Activated CD4-positive, alpha-beta T cell treated with anti-CD3 and anti-CD28 coated beads, Interleukin-10, Interleukin-2, amounts not matched to agents 100 ng/mL and 50 ng/mL, durations not matched to agents 16 hours and 8 hours (primary cell): Measurements from ENCODE around the gene ARPP19.
"Not testable (repeated sequence)": the region's sequence is repeated elsewhere in the genome, so short reads cannot be mapped to it uniquely, and the experiment has no call there.

ENCODE experiments used
- DNase-seq: peaks from one replicate; pipeline ENCODE4 v3.0.0-alpha.2; 2020

ARPP19 gene, protein sequence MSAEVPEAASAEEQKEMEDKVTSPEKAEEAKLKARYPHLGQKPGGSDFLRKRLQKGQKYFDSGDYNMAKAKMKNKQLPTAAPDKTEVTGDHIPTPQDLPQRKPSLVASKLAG

DNA sequence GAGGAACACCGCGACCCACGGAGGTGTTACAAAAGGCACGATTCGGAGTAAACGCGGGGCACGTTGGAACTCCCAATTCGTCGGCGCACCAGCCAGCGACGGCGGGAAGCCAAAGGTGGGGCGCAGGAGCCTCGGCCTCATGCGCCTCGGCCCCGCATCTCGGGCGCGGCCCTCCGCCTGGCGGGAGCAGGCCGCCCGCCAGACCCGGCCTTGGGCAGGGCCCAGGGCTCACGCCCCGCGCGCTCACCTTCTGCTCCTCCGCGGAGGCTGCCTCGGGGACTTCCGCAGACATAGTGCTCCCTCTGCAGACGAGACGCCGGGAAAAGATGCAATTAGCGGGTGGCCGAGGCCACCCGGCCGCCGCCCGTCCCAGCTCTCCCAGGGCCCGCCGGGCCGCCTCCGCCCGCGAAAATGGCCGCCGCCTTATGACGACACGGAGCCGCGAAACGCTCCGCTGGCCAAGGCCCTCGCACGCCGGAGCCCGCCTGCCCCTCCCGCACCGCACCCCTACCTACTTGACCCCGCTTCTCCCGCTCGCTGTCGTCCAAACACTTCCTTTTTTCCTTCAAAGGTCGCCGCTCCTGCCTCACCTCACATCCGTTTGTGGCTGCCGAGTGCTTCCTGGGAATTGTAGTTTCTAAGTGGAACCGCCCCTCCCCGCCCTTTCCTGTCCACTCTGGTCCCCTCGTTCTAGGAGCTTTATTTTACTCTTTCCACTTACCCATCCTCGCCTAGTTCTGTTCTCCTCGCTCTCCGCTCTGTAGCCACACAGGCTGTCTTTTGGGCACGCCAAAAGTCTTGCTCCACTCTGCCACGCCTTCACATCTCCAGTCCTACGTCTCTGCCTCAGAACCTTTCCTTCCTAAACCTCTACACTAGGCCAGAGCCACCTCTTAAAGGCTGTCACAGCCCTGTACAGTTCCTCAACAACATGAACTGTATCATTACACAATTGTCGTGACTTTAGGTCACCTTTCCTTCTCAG, at the start of gene ARPP19:
Gene ARPP19 (minus strand): TSS at position 430 of the 985 bp plus-strand sequence. CDS start 138 bp downstream, at position 292.
- peak; percentile 92 for DNase-seq

DNA sequence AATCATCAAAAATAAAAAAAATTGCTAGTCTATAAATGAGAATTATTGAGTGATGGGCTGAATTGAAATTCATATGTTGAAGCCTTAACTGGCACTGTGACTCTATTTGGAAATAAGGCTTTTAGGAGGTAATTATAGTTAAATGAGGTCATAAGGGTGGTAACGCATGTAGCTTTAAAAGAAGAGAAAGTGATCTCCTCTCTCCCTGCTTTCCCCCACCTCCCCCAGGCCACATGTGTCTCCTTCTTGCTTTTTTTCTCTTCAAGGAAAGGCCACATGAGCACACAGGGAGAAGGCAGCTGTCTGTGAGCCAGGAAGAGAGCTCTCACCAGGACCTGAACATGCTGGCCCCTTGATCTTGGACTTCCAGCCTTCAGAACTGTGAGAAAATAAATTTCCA, 48.2 kb upstream of the ARPP19 start:
- DNase-seq: no peak

DNA sequence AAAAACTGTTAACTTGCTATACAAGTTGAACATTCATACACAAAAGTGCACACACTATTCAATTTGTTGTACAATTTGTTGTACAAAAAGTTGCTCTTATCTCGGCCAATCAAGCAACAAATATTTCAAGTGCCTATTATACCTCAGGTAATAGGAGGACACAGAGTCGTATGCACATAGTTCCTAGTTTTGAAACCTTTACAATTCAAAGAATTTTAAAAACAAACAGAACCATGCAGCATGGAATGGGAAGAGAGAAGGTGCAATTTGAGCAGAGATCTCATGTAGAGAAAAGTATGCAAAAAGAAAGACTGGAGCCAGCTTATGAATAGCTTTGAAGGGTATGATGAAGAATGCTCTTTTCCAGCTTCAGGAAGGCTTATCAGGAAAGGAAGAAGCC, 46.5 kb upstream of the ARPP19 start:
- DNase-seq: no peak

DNA sequence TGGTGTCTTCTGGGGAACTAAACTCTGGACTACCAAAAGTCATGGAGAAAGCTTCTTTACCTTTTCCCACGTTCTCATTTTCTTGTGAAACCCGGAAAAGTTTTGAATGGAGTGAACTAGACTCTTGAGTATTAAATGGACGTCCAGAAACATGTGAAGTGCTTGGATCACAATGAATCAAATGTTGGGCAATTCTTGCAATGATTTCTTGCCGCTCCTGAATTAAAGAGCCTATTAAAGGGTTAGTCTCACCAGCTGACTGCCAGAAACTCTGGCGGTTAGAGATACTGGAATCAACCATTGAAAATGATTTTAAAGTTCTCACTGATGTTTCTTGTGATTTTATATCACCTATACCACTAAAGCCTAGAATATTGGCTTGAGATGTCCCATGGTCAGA, 40.8 kb upstream of the ARPP19 start:
- DNase-seq: no peak

DNA sequence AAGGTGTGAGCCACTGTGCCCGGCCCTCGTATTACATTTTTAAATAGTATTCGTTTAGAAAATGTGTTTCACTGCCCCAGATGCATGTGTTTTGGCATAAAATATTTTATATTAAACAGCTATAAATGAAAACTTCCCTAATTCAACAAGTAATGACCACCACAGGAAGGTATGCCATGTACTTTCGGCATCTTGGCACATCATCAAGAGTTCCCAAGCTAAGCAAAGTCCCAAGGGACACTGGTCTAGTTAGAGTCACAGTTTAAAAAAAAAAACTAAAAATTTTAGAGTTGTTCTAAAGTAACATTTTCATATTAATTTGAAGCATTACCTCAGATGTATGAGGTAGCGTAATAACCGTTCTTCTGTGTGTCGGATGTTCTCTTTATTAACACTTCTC, 15.6 kb upstream of the ARPP19 start:
- DNase-seq: no peak

DNA sequence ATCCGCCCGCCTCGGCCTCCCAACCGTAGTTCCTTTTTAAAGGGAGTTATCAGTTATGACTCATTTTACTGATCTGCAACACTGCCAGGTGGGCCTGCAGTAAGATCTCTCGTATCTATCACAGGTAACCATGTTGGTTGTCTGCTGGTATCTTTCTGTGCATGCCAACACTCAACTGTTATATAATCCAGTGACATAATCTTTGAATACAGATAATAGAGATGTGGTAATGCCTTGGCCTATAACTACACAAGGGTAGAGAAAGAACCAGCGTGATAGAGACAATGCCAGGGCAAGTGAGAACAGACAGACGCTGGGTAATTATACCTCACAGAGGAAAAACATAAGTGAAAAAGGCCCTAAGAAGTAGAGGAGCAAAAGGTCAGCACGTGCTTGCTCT, 11.0 kb upstream of the ARPP19 start:
- DNase-seq: no peak

DNA sequence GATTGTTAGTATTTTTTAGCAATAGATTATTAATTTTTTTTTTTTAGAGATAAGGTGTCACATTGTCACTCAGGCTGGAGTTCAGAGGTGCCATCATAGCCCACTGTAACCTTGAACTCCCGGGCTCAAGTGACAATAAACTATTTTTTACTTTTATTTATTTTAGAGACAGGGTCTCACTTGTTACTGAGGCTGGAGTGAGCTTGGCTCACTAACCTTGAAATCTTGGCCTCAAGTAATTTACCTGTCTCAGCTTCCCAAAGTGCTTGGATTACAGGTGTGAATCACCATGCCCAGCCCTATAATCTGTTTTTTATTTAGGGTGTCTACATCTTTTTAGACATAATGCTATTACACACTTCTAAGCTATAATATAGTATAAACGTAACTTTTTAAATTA, 7.9 kb upstream of the ARPP19 start:
- DNase-seq: no peak

DNA sequence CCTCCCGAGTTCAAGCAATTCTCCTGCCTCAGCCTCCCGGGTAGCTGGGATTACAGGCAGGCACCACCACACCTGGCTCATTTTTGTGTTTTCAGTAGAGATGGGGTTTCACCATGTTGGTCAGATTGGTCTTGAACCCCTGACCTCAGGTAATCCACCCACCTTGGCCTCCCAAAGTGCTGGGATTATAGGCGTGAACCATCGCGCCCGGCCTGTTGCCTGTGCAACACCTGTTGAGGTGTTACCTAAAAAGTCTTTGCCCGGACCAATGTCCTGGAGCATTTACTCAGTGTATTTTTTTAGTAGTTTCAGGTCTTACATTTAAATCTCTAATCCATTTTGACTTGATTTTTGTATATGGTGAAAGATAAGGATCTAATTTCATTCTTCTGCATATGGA, 6.7 kb upstream of the ARPP19 start:
- not testable (repeated sequence) for DNase-seq

DNA sequence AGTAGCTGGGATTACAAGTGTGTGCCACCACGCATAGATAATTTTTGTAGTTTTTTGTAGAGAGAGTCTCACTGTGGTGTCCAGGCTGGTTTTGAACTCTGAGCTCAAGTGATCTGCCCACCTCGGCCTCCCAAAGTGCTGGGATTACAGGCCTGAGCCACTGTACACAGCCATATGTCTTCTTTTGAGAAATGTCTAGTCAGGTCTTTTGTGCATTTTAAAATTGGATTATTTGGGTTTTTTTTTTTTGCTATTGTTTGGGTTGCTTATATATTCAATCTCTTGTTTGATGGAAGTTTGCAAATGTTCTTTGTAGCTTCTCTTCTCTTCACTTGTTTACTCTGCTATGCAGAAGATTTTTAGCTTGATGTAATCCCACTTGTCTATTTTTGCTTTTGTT, 6.2 kb upstream of the ARPP19 start:
- no peak for DNase-seq

DNA sequence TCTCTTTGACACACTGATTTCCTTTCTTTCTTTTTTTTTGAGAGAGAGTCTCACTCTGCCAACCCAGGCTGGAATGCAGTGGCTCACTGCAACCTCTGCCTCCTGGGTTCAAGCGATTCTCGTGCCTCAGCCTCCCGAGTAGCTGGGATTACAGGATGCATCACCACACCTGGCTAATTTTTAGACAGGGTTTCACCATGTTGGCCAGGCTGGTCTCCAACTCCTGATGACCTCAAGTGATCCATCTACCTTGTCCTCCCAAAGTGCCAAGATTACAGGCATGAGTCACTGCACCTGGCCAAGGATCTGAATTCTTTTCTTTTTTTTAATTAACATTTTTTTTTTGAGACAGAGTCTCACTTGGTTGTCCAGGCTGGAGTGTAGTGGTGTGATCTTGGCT, 5.8 kb upstream of the ARPP19 start:
- DNase-seq: not testable (repeated sequence)

DNA sequence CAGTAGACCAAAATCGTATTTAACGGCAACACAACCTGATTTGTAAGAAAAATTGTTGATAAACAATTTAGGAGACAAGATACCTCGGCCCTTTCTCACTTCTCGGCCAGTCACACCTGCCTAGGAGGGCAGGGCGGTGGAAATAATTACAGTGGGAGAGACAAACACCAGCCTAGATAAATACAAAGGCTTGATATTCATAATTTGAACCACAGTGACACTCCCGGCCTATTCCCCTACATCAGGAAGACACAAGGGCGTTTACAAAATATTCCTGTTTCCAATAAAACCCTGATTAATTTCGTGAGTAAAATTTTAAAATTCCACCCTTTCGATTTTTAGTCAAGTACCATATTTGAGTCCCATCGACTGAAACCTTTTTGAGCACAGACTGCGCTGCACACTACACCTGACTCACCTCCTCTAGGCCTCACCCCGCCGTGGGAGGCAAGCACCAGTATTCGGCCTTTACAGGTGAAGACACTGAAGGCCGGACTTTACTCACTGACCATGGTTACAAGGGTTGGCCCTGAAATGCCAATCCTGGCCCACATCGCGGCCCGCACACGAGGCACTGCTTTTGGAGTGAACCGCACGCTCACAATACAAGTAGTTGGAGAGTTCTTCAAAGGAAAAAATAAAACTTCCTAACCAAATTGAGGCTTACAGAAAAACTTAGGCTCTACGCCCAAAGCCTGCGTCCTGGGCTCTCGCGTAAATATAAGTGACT, 794 bp downstream of the ARPP19 start:
- DNase-seq: peak; percentile 51

DNA sequence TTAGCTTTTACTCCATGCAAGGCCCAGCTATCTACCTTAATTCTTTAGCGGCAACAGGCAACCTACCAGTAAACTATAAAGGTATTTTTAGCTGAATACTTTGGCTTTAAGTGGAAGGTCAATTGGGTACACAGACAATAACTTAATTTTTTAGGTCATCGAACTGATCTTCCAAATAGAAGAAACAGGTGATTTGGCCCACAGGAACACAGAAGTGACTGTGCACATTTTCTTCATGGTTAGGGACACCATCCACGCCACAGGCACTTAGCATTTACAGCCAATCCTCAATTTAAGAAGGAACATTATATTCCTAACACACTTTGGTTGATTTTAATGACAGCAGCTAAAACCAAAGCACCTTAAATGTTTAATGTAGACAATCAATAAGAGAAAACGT, 1.9 kb downstream of the ARPP19 start:
- no peak for DNase-seq

DNA sequence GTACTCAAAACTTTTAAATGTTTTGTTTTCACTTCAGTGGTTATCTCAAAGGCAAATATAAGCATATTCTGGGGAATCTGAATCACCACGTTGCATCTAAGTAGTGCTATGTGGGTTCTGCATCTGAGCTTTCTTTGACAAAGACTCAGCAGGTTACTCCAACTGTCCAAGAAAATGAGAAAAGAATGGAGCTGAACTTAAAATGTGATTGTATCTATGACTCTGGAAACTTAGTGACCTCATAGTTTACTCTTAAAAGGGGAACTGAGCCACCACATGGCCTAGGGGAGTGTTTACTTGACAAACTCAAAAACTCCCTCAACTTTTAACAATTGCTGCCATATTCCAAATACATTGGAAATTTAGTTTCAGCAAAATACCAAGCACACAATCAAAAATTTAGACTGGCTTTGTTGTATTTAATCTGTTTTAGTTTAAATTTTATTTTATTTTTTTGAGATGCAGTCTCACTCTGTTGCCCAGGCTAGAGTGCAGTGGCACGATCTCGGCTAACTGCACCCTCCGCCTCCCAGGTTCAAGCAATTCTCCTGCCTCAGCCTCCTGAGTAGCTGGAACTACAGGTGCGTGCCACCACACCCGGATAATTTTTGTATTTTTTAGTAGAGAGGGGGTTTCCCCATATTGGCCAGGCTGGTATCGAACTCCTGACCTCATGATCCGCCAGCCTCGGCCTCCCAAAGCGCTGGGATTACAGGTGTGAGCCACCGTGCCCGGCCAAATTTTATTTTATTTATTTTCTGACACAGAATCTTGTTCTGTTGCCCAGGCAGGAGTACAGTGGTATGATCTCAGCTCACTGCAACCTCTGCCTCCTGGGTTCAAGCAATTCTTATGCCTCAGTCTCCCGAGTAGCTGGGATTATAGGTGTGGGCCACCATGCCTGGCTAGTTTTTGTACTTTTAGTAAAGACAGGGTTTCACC, 3.1 kb downstream of the ARPP19 start:
- DNase-seq: peak; percentile 21

DNA sequence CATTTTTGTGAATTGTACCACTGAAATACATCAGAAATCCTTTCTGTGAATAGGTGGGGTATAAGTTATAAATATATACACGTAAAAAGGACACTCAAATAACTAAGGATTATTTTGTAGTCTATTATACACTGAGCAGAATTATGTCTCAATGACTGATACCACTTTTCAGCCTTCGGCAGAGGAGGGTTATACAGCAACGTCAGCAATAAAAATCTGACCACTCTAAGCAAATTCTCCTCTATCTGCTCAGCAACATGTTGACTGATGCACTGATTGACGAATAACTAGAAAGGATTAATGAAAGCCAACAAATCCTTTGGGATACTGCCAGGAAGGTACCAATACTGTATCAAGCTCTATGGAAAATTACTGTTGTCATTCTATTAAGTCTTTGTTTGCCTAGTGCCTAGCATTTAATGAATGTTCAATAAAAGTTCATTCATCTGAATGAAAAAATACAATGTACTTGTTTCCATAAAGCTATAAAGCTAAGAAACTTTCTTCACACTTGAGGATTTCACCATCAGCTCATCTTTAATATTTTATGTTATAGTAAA, 5.2 kb downstream of the ARPP19 start:
- no peak for DNase-seq

DNA sequence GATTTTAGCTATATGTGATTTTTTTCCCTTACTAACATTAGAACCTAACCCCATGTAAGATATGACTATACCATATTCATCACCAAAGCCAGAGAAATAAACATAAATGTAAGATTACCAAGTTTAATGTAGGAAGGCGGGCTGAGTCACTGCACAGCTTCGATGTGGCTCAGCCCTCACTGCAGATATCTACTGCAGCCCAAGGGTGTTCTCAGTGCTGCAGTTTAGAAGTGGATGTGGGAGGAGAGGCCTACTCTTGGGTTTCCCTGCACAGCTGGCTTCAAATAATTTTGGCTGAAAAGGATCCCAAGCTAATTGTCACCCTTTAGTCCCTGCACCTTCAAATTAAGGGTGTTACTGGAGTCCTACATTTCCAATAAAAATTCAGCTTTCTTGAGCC, 9.3 kb downstream of the ARPP19 start:
- DNase-seq: peak; percentile 84

DNA sequence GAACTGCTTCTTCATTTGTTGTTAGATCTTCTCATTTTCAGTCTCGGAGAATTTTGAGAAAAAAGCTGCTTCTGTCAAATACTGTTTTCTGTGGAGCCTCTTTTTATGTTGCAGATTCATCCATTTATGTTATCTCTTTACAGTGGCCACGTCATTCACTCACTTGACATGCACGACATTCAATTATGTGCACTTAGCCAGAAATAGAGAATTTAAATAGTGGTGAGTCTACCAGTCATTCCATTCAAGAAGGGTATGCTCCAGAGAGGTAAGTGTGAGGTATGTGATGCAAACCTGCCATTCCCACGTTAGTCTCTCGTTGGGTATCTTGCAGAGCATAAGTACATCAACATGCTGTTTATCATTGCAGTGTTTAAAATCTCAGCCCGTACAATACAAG, 9.8 kb downstream of the ARPP19 start:
- DNase-seq: peak; percentile 60

DNA sequence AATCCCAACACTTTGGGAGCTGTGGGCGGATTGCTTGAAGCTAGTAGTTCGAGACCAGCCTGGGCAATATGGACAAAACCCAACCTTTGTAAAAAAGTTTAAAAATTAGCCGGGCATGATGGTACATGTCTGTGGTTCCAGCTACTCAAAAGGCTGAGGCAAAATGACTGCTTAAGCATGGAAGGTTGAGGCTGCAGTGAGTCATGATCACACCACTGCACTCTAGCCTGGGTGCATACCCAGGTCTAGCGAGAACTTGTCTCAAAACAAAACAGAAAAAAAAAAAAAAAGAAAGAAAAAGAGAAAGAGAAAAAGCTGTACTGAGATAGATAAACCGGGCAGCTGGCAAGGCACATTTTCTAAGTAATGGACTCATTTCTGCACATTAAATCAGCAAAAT, 10.6 kb downstream of the ARPP19 start:
- DNase-seq: peak; percentile 93

DNA sequence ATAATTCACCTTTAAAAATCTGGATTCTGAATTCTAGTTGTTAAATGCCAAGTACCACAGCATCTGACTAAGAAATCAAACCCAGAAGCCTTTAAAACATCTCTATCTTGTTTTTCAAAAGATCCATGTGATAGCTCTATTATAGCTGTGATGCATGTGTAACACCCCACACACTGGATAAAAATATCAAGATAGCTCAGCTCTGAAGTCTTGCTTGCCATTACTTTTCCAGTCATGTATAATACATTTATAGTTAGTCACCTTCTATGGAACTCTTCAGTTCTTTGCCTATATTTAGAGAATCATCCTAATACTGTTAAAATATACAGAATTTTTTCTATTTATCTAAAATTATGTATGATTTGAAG, 11.6 kb downstream of the ARPP19 start:
- DNase-seq: no peak

DNA sequence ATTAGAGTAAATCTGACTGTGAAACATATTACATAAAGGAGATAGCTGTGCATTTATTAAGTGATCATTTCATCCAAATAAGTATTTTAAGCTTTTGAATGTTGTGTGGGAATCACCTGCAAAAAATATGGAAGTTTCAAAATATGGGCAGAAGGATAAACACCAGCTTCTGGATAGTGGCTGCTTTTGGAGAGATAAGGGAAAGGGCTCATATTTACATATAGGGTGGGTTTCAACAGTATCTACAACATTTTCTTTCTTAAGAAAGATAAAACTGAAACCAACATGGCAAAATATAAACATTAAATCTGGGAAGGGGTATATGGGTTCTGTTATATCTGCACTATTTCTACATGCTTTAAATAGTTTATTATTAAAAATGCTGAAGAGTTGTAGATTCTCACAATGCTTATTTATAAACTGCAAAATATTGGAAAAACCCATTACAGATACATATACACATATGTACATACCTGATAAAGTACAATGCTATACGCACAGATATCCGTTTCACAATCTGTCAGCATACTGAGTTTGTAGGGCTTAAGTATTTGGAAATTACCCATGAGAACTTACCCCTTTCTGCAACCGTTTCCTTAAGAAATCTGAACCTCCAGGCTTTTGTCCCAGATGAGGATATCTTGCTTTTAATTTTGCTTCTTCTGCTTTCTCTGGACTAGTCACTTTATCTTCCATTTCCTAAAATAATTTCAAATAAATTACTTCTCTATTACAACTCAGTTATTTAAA, 12.1 kb downstream of the ARPP19 start:
- no peak for DNase-seq

DNA sequence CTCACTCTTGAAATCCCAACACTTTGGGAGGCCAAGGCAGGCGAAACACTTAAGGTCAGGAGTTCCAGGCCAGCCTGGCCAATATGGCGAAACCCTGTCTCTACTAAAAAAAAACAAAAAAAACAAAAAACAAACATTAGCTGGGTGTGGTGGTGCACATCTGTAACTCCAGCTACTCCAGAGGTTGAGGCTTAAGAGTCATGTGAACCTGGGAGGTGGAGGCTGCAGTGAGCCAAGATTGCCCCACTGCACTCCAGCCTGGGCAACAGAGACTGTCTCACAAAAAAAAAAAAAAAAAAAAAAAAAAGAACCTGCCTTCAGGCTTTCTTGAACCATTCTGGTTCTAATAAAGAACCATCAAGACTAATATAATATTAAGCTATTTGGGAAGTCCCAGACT, 16.5 kb downstream of the ARPP19 start:
- DNase-seq: no peak

DNA sequence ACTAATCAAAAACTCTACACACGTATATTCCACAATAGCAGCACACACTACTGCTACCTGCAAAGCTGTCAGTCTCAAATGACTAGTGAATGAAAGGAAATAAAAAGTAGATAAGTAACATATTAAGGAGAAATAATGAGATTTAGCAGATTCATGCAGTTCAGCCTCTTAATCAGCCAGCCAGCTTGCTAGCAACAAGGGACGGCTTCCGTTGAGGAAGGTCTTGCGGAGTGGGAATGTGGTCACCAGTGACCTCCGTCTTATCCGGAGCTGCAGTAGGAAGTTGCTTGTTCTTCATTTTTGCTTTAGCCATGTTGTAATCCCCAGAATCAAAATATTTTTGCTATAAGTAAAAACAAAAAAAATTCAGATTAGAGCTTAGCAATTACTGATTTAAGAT, 17.1 kb downstream of the ARPP19 start:
- no peak for DNase-seq

DNA sequence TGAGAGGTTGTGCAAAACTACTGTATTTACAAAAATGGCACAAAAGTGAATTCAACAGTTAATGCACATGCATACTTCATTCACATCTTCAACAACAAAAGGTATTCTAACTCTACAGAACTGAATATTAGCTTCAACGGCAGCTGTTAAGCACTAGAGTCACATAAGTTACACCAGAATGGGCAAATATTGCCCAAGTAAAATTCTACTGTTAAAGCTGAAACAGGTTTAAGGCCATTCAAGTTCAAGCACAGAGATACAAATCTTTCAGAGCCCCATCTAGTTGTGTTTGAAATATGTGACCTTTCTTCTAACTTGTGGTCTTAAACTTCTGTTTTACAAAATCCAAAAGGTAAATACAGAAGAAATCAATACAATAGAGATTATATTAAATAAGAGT, 17.6 kb downstream of the ARPP19 start:
- not testable (repeated sequence) for DNase-seq
